ENCODE measurements around the gene AKR1C2. TPM values are rescaled to one million over a fixed set of nuclear protein-coding genes. Genes with fewer than 3 reads are reported as not detected.
A peak's percentile ranks its signal among the peaks of the same experiment; 100 is the strongest.
"Not testable (repeated sequence)": the region's sequence is repeated elsewhere in the genome, so short reads cannot be mapped to it uniquely, and the experiment has no call there.

Gene AKR1C2
- 10 to 100 TPM; 44.9 to 93.3 TPM for total RNA-seq

- not testable (repeated sequence) for H3K27ac ChIP-seq; DNase-seq (ENCODE audit: low spot score); ATAC-seq (ENCODE audit: insufficient number of reproducible peaks, low FRiP score, low read depth); H3K27me3 ChIP-seq (replicated peaks; ENCODE audit: insufficient read depth); H3K36me3 ChIP-seq; H3K4me1 ChIP-seq (ENCODE audit: control insufficient read depth in 1 of 2, low read depth in 2 of 2); H3K9me3 ChIP-seq
- H3K4me3 ChIP-seq, result peak within 1 kb of the TSS; percentile 59
Measured at GRCh38 chr10:5003127-5004029, at the start of gene AKR1C2. AKR1C2 (minus strand) TSS chr10:5003857; CDS start chr10:5003835, 22 bp downstream.

DNA sequence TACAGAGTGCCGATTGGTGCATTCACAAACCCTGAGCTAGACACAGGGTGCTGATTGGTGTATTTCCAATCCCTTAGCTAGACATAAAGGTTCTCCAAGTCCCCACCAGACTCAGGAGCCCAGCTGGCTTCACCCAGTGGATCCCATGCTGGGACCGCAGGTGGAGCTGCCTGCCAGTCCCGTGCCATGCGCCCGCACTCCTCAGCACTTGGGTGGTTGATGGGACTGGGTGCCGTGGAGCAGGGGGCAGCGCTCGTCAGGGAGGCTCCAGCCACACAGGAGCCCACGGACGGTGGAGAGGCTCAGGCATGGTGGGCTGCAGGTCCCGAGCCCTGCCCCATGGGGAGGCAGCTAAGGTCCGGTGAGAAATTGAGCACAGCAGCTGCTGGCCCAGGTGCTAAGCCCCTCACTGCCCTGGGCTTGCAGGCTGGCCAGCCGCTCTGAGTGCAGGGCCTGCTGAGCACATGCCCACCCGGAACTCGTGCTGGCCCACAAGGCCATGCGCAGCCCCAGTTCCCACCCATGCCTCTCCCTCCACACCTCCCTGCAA lies 49.4 kb upstream of the AKR1C2 start:
- not testable (repeated sequence) for DNase-seq (ENCODE audit: low spot score); H3K27ac ChIP-seq; H3K36me3 ChIP-seq; H3K4me3 ChIP-seq; ATAC-seq (ENCODE audit: insufficient number of reproducible peaks, low FRiP score, low read depth); H3K4me1 ChIP-seq (ENCODE audit: control insufficient read depth in 1 of 2, low read depth in 2 of 2); H3K27me3 ChIP-seq (replicated peaks; ENCODE audit: insufficient read depth); H3K9me3 ChIP-seq

DNA sequence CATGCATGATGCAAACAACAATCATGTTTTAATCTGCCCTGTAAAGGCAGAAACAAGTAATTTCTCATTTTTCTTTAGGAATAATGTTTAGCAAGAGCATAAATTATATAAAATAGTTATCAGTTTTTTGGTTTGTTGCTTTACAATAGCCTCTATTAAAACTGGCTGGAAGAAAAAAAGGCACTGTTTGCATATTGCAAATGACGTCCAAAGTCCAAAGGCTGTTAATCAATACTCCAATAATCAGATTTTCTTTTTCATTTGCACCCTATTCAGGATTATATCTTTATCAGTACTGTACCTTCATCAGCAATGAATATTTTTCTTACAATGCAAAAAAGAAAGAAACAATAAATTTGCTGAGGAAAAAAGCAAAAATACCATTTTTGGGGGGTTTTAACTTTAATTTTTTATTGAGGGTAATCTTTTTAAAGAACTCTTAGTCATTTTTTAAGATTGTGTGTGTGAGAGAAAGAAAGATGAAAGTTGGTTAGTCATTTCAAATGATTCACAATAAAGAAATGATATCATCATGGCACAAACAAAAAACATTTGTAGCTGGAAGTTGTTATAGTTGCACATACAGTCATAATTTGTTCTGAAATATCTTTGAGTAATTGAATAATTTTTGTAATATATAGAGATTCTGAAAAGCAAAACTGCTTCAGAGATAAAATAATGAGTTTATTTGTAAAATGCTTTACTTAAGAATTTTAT lies 44.4 kb upstream of the AKR1C2 start:
- Histone ChIP-seq H3K9me3 (no peaks in the 10 kb centered on the region), H3K36me3 (no peaks in the 10 kb centered on the region)

DNA sequence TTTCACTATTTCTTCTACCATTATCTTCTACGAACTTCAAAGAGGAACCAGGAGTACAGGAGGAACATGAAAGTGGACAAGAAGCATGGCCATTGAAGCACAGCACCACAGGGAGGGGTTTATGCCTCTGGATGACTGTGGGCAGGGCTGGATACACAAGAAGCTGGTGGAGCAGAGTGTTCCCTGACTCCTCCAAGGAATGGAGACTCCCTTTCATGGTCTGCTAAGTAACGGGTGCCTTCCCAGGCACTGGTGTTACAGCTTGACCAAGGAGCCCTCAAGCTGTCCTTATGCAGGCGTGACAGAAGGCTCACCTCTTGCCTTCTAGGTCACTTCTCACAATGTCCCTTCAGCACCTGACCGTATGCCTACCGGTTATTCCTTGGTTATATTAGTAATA lies 43.4 kb upstream of the AKR1C2 start:
- H3K27me3 ChIP-seq (replicated peaks; ENCODE audit: insufficient read depth); H3K27ac ChIP-seq; H3K36me3 ChIP-seq; H3K4me1 ChIP-seq (ENCODE audit: control insufficient read depth in 1 of 2, low read depth in 2 of 2); ATAC-seq (ENCODE audit: insufficient number of reproducible peaks, low FRiP score, low read depth); H3K4me3 ChIP-seq; H3K9me3 ChIP-seq; DNase-seq (ENCODE audit: low spot score): not testable (repeated sequence)

More for the DNA sequence above, 44.4 kb upstream of the AKR1C2 start:
- H3K4me1 ChIP-seq (ENCODE audit: control insufficient read depth in 1 of 2, low read depth in 2 of 2), result no peaks in the 10 kb centered on the region
- H3K4me3 ChIP-seq, result no peak overlapping the region
- H3K27ac ChIP-seq, result no peak overlapping the region
- no peak for TF ChIP-seq CTCF (IDR thresholded peaks at IDR 0.05)
- ATAC-seq (ENCODE audit: insufficient number of reproducible peaks, low FRiP score, low read depth) (no peak), DNase-seq (ENCODE audit: low spot score) (no peak)
- H3K27me3 ChIP-seq (replicated peaks; ENCODE audit: insufficient read depth), result no peaks in the 10 kb centered on the region

GRCh38 chr10:5046410-5046809 lies 42.8 kb upstream of the AKR1C2 start:
- no peak for ATAC-seq (ENCODE audit: insufficient number of reproducible peaks, low FRiP score, low read depth)
- H3K9me3 ChIP-seq, result no peaks in the 10 kb centered on the region
- no peak overlapping the region for H3K4me3 ChIP-seq
- DNase-seq (ENCODE audit: low spot score), result no peak
- no peak overlapping the region for H3K27ac ChIP-seq
- H3K4me1 ChIP-seq (ENCODE audit: control insufficient read depth in 1 of 2, low read depth in 2 of 2), result peaks cover 0 to 12% of the 10 kb centered on the region in 2 donors
- no peaks in the 10 kb centered on the region for H3K36me3 ChIP-seq
- H3K27me3 ChIP-seq (replicated peaks; ENCODE audit: insufficient read depth), result no peaks in the 10 kb centered on the region
- TF ChIP-seq CTCF (IDR thresholded peaks at IDR 0.05), result no peak

DNA sequence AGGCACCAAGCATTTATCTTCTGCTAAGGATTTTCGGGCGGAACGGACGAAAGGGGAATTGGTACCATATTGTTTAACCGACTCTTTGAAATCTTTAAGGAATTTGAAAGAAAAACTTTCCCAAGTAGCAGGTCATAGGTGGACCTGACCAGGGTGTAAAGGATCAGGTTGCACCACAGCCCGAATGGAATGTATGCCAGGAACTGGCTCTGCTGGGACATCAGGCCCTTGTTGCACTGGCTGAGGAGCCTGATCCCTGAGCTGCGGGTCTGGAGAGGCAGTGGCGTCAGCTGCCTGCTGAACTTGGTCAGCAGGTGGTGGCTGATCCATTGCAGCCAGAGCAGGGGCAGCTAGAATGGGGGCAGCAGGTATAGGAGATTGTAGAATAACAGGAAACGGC lies 41.4 kb upstream of the AKR1C2 start:
- Histone ChIP-seq H3K27me3 (replicated peaks; ENCODE audit: insufficient read depth) (no peaks in the 10 kb centered on the region), H3K4me3 (no peak overlapping the region), H3K4me1 (ENCODE audit: control insufficient read depth in 1 of 2, low read depth in 2 of 2) (peaks cover 2 to 21% of the 10 kb centered on the region in 2 donors), H3K27ac (no peak overlapping the region), H3K36me3 (no peaks in the 10 kb centered on the region), H3K9me3 (no peaks in the 10 kb centered on the region)
- no peak for TF ChIP-seq CTCF (IDR thresholded peaks at IDR 0.05)
- ATAC-seq (ENCODE audit: insufficient number of reproducible peaks, low FRiP score, low read depth) (no peak), DNase-seq (ENCODE audit: low spot score) (no peak)

Data from thoracic aorta (tissue), 2 donors.